ENCODE measurements around the gene TMEM109.

Gene TMEM109

GRCh38 chr11:60923326-60923725, 9.4 kb downstream of the TMEM109 start:
- TF ChIP-seq REST (IDR thresholded peaks at IDR 0.05; ENCODE audit: insufficient replicate concordance, low read depth) = no peak
- TF ChIP-seq SPI1 (IDR thresholded peaks at IDR 0.05; ENCODE audit: borderline replicate concordance, low read depth) = no peak
- TF ChIP-seq CTCF (IDR thresholded peaks at IDR 0.05; ENCODE audit: insufficient read depth, low read length) = no peak
- TF ChIP-seq POLR2AphosphoS5 (IDR thresholded peaks at IDR 0.05; ENCODE audit: low read depth) = no peak
- H3K27ac ChIP-seq (replicated peaks) = no peak overlapping the region
- DNase-seq (ENCODE audit: low read depth in 1 of 2, low spot score in 1 of 2) = no peak
- peaks cover 28% of the 10 kb centered on the region for H3K27me3 ChIP-seq (ENCODE audit: insufficient read depth, poor library complexity, severe bottlenecking)
- no peak overlapping the region for H3K4me3 ChIP-seq (replicated peaks; ENCODE audit: insufficient read depth, low read length)

GRCh38 chr11:60923800-60924109, 9.8 kb downstream of the TMEM109 start:
- Histone ChIP-seq H3K27me3 (ENCODE audit: insufficient read depth, poor library complexity, severe bottlenecking) (peaks cover 28% of the 10 kb centered on the region), H3K4me3 (replicated peaks; ENCODE audit: insufficient read depth, low read length) (no peak overlapping the region), H3K27ac (replicated peaks) (no peak overlapping the region)
- TF ChIP-seq GABPA (IDR thresholded peaks at IDR 0.05; ENCODE audit: low read depth) = no peak
- no peak for TF ChIP-seq REST (IDR thresholded peaks at IDR 0.05; ENCODE audit: insufficient replicate concordance, low read depth)
- no peak for TF ChIP-seq CTCF (IDR thresholded peaks at IDR 0.05; ENCODE audit: insufficient read depth, low read length)
- TF ChIP-seq POLR2AphosphoS5 (IDR thresholded peaks at IDR 0.05; ENCODE audit: low read depth) = peak; percentile 55; the same call in 1 of the 2 replicates
- no peak for TF ChIP-seq SPI1 (IDR thresholded peaks at IDR 0.05; ENCODE audit: borderline replicate concordance, low read depth)
- DNase-seq (ENCODE audit: low read depth in 1 of 2, low spot score in 1 of 2) = no peak

GRCh38 chr11:60924110-60924905, 10.3 kb downstream of the TMEM109 start, which contains the start of gene TMEM132A:
Gene TMEM132A (plus strand): TSS chr11:60924460. CDS start chr11:60924634, 174 bp downstream.
- TF ChIP-seq POLR2AphosphoS5 (IDR thresholded peaks at IDR 0.05; ENCODE audit: low read depth) (peak; percentile 47; the same call in 1 of the 2 replicates), GABPA (IDR thresholded peaks at IDR 0.05; ENCODE audit: low read depth) (no peak), CTCF (IDR thresholded peaks at IDR 0.05; ENCODE audit: insufficient read depth, low read length) (no peak)
- Histone ChIP-seq H3K27ac (replicated peaks) (no peak within 1 kb of the TSS), H3K4me3 (replicated peaks; ENCODE audit: insufficient read depth, low read length) (no peak within 1 kb of the TSS; the same call in 1 of the 2 replicates), H3K27me3 (ENCODE audit: insufficient read depth, poor library complexity, severe bottlenecking) (peaks cover 28% of the 10 kb centered on the region)
- DNase-seq (ENCODE audit: low read depth in 1 of 2, low spot score in 1 of 2) = no peak
